ENCODE measurements around the gene SHROOM4. TPM values are rescaled to one million over a fixed set of nuclear protein-coding genes. Genes with fewer than 3 reads are reported as not detected.

SHROOM4 gene
- total and polyA plus RNA-seq, 3 donors from 2014 or later, result 1.9 to 6.5 (median 4.6) TPM

GRCh38 chrX:50771382-50771781 is 42.6 kb downstream of the SHROOM4 start:
- no peaks in the 10 kb centered on the region for H3K36me3 ChIP-seq (ENCODE audit: low read depth, missing control alignments)
- TF ChIP-seq CTCF (IDR thresholded peaks at IDR 0.05), result no peak
- TF ChIP-seq POLR2A (IDR thresholded peaks at IDR 0.05), result no peak
- no peak for DNase-seq
- intact Hi-C loops (cut with DNase I; ENCODE audit: low total_unique reads), result no loop called here
- H3K4me1 ChIP-seq, result no peaks in the 10 kb centered on the region
- 94 to 100% methylated on average over 2 of the region's 2 CpGs for WGBS, 2 donors
- H3K9me3 ChIP-seq, result no peaks in the 10 kb centered on the region
- no peak overlapping the region for H3K4me3 ChIP-seq
- no peak overlapping the region for H3K27ac ChIP-seq
- H3K27me3 ChIP-seq, result no peaks in the 10 kb centered on the region

DNA sequence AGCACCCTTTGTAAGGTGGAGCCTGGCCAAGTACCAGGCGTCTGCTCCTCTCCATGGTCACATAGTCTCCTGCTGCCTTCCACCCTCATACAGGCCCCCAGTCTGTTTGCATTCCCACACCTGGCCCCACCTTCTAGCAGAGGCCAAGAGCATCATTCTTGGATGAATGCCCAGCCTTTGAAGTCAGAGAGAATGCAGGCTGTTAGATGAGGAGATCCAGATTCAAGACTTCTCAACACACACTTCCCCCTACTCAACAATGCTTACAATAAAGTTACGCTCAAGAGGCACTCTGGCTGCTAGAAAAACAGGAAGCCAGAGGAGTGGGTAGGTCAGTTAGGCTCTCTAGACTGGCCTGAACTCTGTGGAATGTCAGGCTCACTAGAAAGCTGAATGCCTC is 43.3 kb downstream of the SHROOM4 start:
- Histone ChIP-seq H3K4me3 (no peak overlapping the region), H3K36me3 (ENCODE audit: low read depth, missing control alignments) (no peaks in the 10 kb centered on the region), H3K9me3 (no peaks in the 10 kb centered on the region), H3K4me1 (no peaks in the 10 kb centered on the region), H3K27ac (no peak overlapping the region), H3K27me3 (no peaks in the 10 kb centered on the region)
- WGBS, 2 donors, result 71 to 81% methylated on average over 2 of the region's 2 CpGs
- TF ChIP-seq POLR2A (IDR thresholded peaks at IDR 0.05) (no peak), CTCF (IDR thresholded peaks at IDR 0.05) (no peak)
- intact Hi-C loops (cut with DNase I; ENCODE audit: low total_unique reads), result no loop called here
- no peak for DNase-seq

GRCh38 chrX:50769389-50770063 is 44.5 kb downstream of the SHROOM4 start:
- 92 to 97% methylated on average over 4 to 5 of the region's 5 CpGs for WGBS, 2 donors
- Histone ChIP-seq H3K27ac (no peak overlapping the region), H3K27me3 (no peaks in the 10 kb centered on the region), H3K36me3 (ENCODE audit: low read depth, missing control alignments) (no peaks in the 10 kb centered on the region), H3K9me3 (no peaks in the 10 kb centered on the region), H3K4me1 (no peaks in the 10 kb centered on the region), H3K4me3 (no peak overlapping the region)
- intact Hi-C loops (cut with DNase I; ENCODE audit: low total_unique reads), result no loop called here
- no peak for TF ChIP-seq CTCF (IDR thresholded peaks at IDR 0.05)
- TF ChIP-seq POLR2A (IDR thresholded peaks at IDR 0.05), result no peak
- DNase-seq, result no peak

DNA sequence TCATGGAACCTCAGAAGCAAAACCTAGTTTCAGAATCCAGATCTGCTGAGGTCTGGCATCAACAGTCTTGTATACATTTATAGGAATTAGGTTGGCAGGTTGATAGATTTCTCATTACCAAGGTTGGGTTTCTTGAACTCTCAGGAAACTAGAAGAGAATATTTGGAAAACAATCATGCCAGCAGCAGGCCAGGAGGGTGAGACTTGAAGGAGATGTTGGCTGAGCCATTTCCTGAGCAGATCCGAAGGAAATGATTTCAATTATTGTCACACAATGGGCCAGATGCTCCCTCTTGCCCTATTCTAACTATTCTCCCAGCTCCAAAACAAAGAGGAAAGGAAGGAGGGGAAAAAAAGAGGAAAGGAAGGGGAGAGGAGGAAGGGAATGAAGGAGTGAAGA is 45.2 kb downstream of the SHROOM4 start:
- DNase-seq, result no peak
- TF ChIP-seq POLR2A (IDR thresholded peaks at IDR 0.05), result no peak
- 82 to 100% methylated on average over 1 of the region's 1 CpG for WGBS, 2 donors
- intact Hi-C loops (cut with DNase I; ENCODE audit: low total_unique reads), result no loop called here
- Histone ChIP-seq H3K27ac (no peak overlapping the region), H3K27me3 (no peaks in the 10 kb centered on the region), H3K4me3 (no peak overlapping the region), H3K4me1 (no peaks in the 10 kb centered on the region), H3K9me3 (no peaks in the 10 kb centered on the region), H3K36me3 (ENCODE audit: low read depth, missing control alignments) (no peaks in the 10 kb centered on the region)

- Histone ChIP-seq H3K36me3 (ENCODE audit: low read depth, missing control alignments) (no peaks in the 10 kb centered on the region), H3K4me3 (no peak overlapping the region), H3K27ac (no peak overlapping the region), H3K27me3 (no peaks in the 10 kb centered on the region), H3K4me1 (no peaks in the 10 kb centered on the region), H3K9me3 (no peaks in the 10 kb centered on the region)
- WGBS, 2 donors, result 94 to 96% methylated on average over 3 of the region's 3 CpGs
- intact Hi-C loops (cut with DNase I; ENCODE audit: low total_unique reads), result no loop called here
- DNase-seq, result no peak
- no peak for TF ChIP-seq CTCF (IDR thresholded peaks at IDR 0.05)
- TF ChIP-seq POLR2A (IDR thresholded peaks at IDR 0.05), result no peak
Measured at GRCh38 chrX:50765986-50766385, 48.0 kb downstream of the SHROOM4 start.
